ENCODE data around the gene BID. TPM values are rescaled to one million over a fixed set of nuclear protein-coding genes. Genes with fewer than 3 reads are reported as not detected.

Gene BID
- total and polyA plus RNA-seq, 5 donors: 7.2 to 13.1 (median 12.4) TPM

DNA sequence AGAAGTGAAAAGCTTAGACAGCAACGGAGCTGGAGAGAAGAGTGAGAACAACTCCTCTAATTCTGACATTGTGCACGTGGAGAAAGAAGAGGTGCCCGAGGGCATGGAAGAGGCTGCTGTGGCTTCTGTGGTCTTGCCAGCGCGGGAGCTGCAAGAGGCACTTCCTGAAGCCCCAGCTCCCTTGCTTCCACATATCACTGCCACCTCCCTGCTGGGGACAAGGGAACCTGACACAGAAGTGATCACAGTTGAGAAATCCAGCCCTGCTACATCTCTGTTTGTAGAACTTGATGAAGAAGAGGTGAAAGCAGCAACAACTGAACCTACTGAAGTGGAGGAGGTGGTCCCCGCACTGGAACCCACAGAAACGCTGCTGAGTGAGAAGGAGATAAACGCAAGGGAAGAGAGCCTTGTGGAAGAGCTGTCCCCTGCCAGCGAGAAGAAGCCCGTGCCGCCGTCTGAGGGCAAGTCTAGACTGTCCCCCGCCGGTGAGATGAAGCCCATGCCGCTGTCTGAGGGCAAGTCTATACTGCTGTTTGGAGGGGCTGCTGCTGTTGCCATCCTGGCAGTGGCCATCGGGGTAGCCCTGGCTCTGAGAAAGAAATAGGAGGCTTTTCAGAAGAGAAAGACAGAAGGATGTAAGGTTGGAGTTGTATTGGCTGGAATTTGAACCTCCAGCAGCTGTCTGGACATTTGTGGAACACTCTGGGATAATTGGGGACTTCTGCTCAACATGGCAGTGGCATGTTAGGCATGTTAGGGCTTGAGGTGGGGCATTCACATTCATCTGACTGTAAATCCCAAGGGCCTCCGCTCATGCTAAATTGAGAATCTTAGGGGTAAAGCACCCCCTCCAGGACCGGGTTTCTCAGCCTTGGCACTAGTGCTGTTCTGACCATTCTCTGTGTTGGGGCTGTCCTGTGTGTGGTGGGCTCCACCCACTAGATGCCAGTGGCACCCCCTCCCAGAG, 47.1 kb downstream of the BID start:
- WGBS: 76% methylated on average over 18 of the region's 18 CpGs
- peak; percentile 6 to 14 for ATAC-seq
- H3K9me3 ChIP-seq (ENCODE audit: control insufficient read depth, low read length): no peaks in the 10 kb centered on the region
- H3K4me3 ChIP-seq (ENCODE audit: low read length): no peak overlapping the region
- peak in 1 of 3 donors; percentile 67 for DNase-seq
- peaks cover 5% of the 10 kb centered on the region for H3K4me1 ChIP-seq (ENCODE audit: control insufficient read depth, insufficient read depth, low read length)
- intact Hi-C loops (cut with DNase I): no loop called here
- H3K27ac ChIP-seq (ENCODE audit: low read length): peak overlapping the region; percentile 82
- H3K27me3 ChIP-seq (ENCODE audit: control insufficient read depth, insufficient read depth): no peaks in the 10 kb centered on the region

GRCh38 chr22:17726006-17726927, 48.0 kb downstream of the BID start:
- no peak overlapping the region for H3K4me3 ChIP-seq (ENCODE audit: low read length)
- H3K27ac ChIP-seq (ENCODE audit: low read length): peak overlapping the region; percentile 82
- intact Hi-C loops (cut with DNase I): no loop called here
- 82% methylated on average over 13 of the region's 13 CpGs for WGBS
- H3K27me3 ChIP-seq (ENCODE audit: control insufficient read depth, insufficient read depth): no peaks in the 10 kb centered on the region
- H3K4me1 ChIP-seq (ENCODE audit: control insufficient read depth, insufficient read depth, low read length): peaks cover 5% of the 10 kb centered on the region
- no peaks in the 10 kb centered on the region for H3K9me3 ChIP-seq (ENCODE audit: control insufficient read depth, low read length)
- peak in 1 of 3 donors; percentile 30 for DNase-seq
- ATAC-seq: peak; percentile 4 to 13

- H3K9me3 ChIP-seq (ENCODE audit: control insufficient read depth, low read length): no peaks in the 10 kb centered on the region
- ATAC-seq (no peak), DNase-seq (no peak)
- no peaks in the 10 kb centered on the region for H3K27me3 ChIP-seq (ENCODE audit: control insufficient read depth, insufficient read depth)
- intact Hi-C loops (cut with DNase I): no loop called here
- H3K4me3 ChIP-seq (ENCODE audit: low read length): no peak overlapping the region
- H3K27ac ChIP-seq (ENCODE audit: low read length): peak overlapping the region; percentile 92
- H3K4me1 ChIP-seq (ENCODE audit: control insufficient read depth, insufficient read depth, low read length): peaks cover 5% of the 10 kb centered on the region
Observed at GRCh38 chr22:17725500-17725796, 48.8 kb downstream of the BID start.

GRCh38 chr22:17724678-17725499, 49.4 kb downstream of the BID start:
- Histone ChIP-seq H3K9me3 (ENCODE audit: control insufficient read depth, low read length) (no peaks in the 10 kb centered on the region), H3K4me1 (ENCODE audit: control insufficient read depth, insufficient read depth, low read length) (peaks cover 5% of the 10 kb centered on the region)
- intact Hi-C loops (cut with DNase I): no loop called here

DNA sequence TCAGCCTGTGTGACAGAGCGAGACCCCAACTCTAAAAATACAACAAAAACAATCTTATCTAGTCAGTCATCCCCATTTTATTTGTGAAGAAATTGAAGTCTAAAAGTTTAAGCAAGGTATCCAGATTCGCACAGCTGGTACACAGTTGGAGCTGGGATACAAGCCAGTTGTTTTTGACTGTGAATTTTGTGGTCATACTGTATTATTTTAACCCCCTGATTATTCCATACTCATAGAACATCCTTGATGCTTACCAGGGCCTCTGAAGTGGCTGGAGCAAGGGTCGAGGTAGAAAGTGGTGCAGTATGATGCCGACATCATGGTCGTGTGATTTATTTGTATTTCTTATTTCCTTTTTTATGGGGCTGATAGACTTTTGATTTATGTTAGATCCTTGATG, 50.0 kb downstream of the BID start:
- whole genome bisulfite sequencing: 76% methylated on average over 5 of the region's 5 CpGs
- no peaks in the 10 kb centered on the region for H3K27me3 ChIP-seq (ENCODE audit: control insufficient read depth, insufficient read depth)
- intact Hi-C loops (cut with DNase I): no loop called here
- no peak overlapping the region for H3K4me3 ChIP-seq (ENCODE audit: low read length)
- DNase-seq: no peak
- no peaks in the 10 kb centered on the region for H3K9me3 ChIP-seq (ENCODE audit: control insufficient read depth, low read length)
- peaks cover 5% of the 10 kb centered on the region for H3K4me1 ChIP-seq (ENCODE audit: control insufficient read depth, insufficient read depth, low read length)
- H3K27ac ChIP-seq (ENCODE audit: low read length): peak overlapping the region; percentile 78
- no peak for ATAC-seq

More at GRCh38 chr22:17724678-17725499, 49.4 kb downstream of the BID start:
- Histone ChIP-seq H3K27ac (ENCODE audit: low read length) (peak overlapping the region; percentile 92), H3K4me3 (ENCODE audit: low read length) (no peak overlapping the region), H3K27me3 (ENCODE audit: control insufficient read depth, insufficient read depth) (no peaks in the 10 kb centered on the region)
- DNase-seq: no peak
- peak; percentile 74 to 82 for ATAC-seq
- WGBS: 51% methylated on average over 8 of the region's 8 CpGs

GRCh38 chr22:17719911-17720310, 54.4 kb downstream of the BID start:
- ATAC-seq (no peak), DNase-seq (no peak)
- no peaks in the 10 kb centered on the region for H3K4me1 ChIP-seq (ENCODE audit: control insufficient read depth, insufficient read depth, low read length)
- no peak overlapping the region for H3K27ac ChIP-seq (ENCODE audit: low read length)
- 94% methylated on average over 5 of the region's 5 CpGs for WGBS
- intact Hi-C loops (cut with DNase I): no loop called here
- no peaks in the 10 kb centered on the region for H3K27me3 ChIP-seq (ENCODE audit: control insufficient read depth, insufficient read depth)
- no peak overlapping the region for H3K4me3 ChIP-seq (ENCODE audit: low read length)
- H3K9me3 ChIP-seq (ENCODE audit: control insufficient read depth, low read length): no peaks in the 10 kb centered on the region

DNA sequence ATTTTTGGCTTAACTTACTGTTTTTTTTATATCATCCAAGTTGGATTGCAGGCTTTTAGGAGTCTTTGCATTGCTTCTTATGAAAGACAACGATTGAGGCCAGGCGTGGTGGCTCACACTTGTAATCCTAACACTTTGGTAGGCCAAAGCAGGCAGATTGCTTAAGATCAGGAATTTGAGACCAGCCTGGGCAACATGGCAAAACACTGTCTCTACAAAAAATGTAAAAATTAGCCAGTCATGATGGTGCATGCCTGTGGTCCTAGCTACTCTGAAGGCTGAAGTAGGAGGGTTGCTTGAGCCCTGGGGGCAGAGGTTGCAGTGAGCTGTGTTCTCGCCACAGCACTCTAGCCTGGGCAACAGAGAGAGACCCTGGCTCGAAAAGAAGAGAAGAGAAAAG, 56.6 kb downstream of the BID start:
- DNase-seq (no peak), ATAC-seq (no peak)
- no peaks in the 10 kb centered on the region for H3K27me3 ChIP-seq (ENCODE audit: control insufficient read depth, insufficient read depth)
- H3K4me3 ChIP-seq (ENCODE audit: low read length): no peak overlapping the region
- intact Hi-C loops (cut with DNase I): no loop called here
- no peak overlapping the region for H3K27ac ChIP-seq (ENCODE audit: low read length)
- 86% methylated on average over 4 of the region's 4 CpGs for WGBS
- no peaks in the 10 kb centered on the region for H3K4me1 ChIP-seq (ENCODE audit: control insufficient read depth, insufficient read depth, low read length)
- no peaks in the 10 kb centered on the region for H3K9me3 ChIP-seq (ENCODE audit: control insufficient read depth, low read length)

- ATAC-seq (no peak), DNase-seq (no peak)
- WGBS: 93% methylated on average over 3 of the region's 3 CpGs
- H3K27ac ChIP-seq (ENCODE audit: low read length): no peak overlapping the region
- intact Hi-C loops (cut with DNase I): no loop called here
- no peaks in the 10 kb centered on the region for H3K4me1 ChIP-seq (ENCODE audit: control insufficient read depth, insufficient read depth, low read length)
- no peaks in the 10 kb centered on the region for H3K9me3 ChIP-seq (ENCODE audit: control insufficient read depth, low read length)
- H3K4me3 ChIP-seq (ENCODE audit: low read length): no peak overlapping the region
- no peaks in the 10 kb centered on the region for H3K27me3 ChIP-seq (ENCODE audit: control insufficient read depth, insufficient read depth)
Observed at GRCh38 chr22:17716529-17716928, 57.7 kb downstream of the BID start.

GRCh38 chr22:17712441-17712840, 61.8 kb downstream of the BID start:
- H3K9me3 ChIP-seq (ENCODE audit: control insufficient read depth, low read length): no peaks in the 10 kb centered on the region
- DNase-seq (no peak), ATAC-seq (no peak)
- H3K27ac ChIP-seq (ENCODE audit: low read length): no peak overlapping the region
- no peak overlapping the region for H3K4me3 ChIP-seq (ENCODE audit: low read length)
- intact Hi-C loops (cut with DNase I): no loop called here
- H3K27me3 ChIP-seq (ENCODE audit: control insufficient read depth, insufficient read depth): no peaks in the 10 kb centered on the region
- H3K4me1 ChIP-seq (ENCODE audit: control insufficient read depth, insufficient read depth, low read length): no peaks in the 10 kb centered on the region
- WGBS: 78% methylated on average over 2 of the region's 2 CpGs

DNA sequence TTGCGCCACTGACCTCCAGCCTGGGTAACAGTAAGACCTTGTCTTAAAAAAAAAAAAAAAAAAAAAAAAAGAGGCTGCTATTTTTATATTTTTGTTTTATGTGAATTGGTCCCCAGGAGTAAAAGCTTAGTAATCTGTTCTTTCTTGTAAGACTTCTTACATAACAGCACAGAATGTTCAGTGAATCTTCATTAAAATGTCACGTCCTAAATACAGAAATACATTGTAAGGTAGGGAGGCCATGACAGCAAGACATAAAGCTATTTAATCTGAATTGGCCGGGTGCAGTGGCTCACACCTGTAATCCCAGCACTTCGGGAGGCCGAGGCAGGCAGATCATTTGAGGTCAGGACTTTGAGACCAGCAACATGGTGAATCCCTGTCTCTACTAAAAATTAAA, 64.2 kb downstream of the BID start:
- H3K27ac ChIP-seq (ENCODE audit: low read length): no peak overlapping the region
- H3K4me1 ChIP-seq (ENCODE audit: control insufficient read depth, insufficient read depth, low read length): no peaks in the 10 kb centered on the region
- ATAC-seq (no peak), DNase-seq (no peak)
- no peaks in the 10 kb centered on the region for H3K9me3 ChIP-seq (ENCODE audit: control insufficient read depth, low read length)
- intact Hi-C loops (cut with DNase I): no loop called here
- no peaks in the 10 kb centered on the region for H3K27me3 ChIP-seq (ENCODE audit: control insufficient read depth, insufficient read depth)
- 98% methylated on average over 5 of the region's 5 CpGs for WGBS
- H3K4me3 ChIP-seq (ENCODE audit: low read length): no peak overlapping the region
